Measurements from ENCODE around the gene ERCC8. TPM values are rescaled to one million over a fixed set of nuclear protein-coding genes. Genes with fewer than 3 reads are reported as not detected.

The ERCC8 gene
- total and polyA plus RNA-seq, 10 donors = 4.3 to 18.9 (median 12.4) TPM

- WGBS, 5 donors = 90 to 100% (median 96%) methylated on average over 1 of the region's 1 CpG
- TF ChIP-seq POLR2A (IDR thresholded peaks at IDR 0.05) = no peak
- TF ChIP-seq POLR2AphosphoS5 (IDR thresholded peaks at IDR 0.05) = no peak
- no peak for TF ChIP-seq CTCF (IDR thresholded peaks at IDR 0.05 in 8 of 11, conservative IDR thresholded peaks at IDR 0.05 in 3 of 11)
- DNase-seq = no peak
- H3K4me3 ChIP-seq = no peak overlapping the region
- peaks cover 12 to 44% (median 24%) of the 10 kb centered on the region in 6 donors for H3K4me1 ChIP-seq
- H3K27ac ChIP-seq = no peak overlapping the region
- H3K36me3 ChIP-seq = no peaks in the 10 kb centered on the region
- H3K9me3 ChIP-seq = no peaks in the 10 kb centered on the region
- intact Hi-C loops (cut with DNase I; ENCODE audit: low total_unique reads) = loop anchor here (10.0 kb wide), 1 partner anchor 1154 kb away; no protein-coding TSS in a partner anchor
- H3K27me3 ChIP-seq (replicated peaks in 1 of 7) = no peaks in the 10 kb centered on the region
Measured at GRCh38 chr5:60948738-60949137, 3.9 kb upstream of the ERCC8 start.

GRCh38 chr5:60945813-60946187 lies 930 bp upstream of the ERCC8 start:
- H3K4me3 ChIP-seq = peak overlapping the region; percentile 76 to 93 (median 85)
- DNase-seq = no peak
- peak overlapping the region; percentile 65 to 85 (median 82) for H3K27ac ChIP-seq
- intact Hi-C loops (cut with DNase I; ENCODE audit: low total_unique reads) = loop anchor here (10.0 kb wide), 1 partner anchor 1151 kb away; no protein-coding TSS in a partner anchor
- no peaks in the 10 kb centered on the region for H3K27me3 ChIP-seq (replicated peaks in 1 of 7)
- TF ChIP-seq POLR2A (IDR thresholded peaks at IDR 0.05) (no peak), CTCF (IDR thresholded peaks at IDR 0.05 in 8 of 11, conservative IDR thresholded peaks at IDR 0.05 in 3 of 11) (no peak)
- H3K4me1 ChIP-seq = peaks cover 16 to 62% (median 37%) of the 10 kb centered on the region in 6 donors
- no peaks in the 10 kb centered on the region for H3K9me3 ChIP-seq
- 3 to 9% (median 4%) methylated on average over 12 to 18 of the region's 18 CpGs for WGBS, 5 donors
- peaks cover 0 to 1% (median 0%) of the 10 kb centered on the region in 6 donors for H3K36me3 ChIP-seq

- no peaks in the 10 kb centered on the region for H3K27me3 ChIP-seq (replicated peaks in 1 of 7)
- H3K36me3 ChIP-seq = peaks cover 0 to 8% (median 0%) of the 10 kb centered on the region in 6 donors
- peak overlapping the region in 4 of 8 donors; percentile 34 to 85 (median 84) for H3K27ac ChIP-seq
- peak overlapping the region in 3 of 8 donors; percentile 76 to 93 (median 87) for H3K4me3 ChIP-seq
- 36 to 66% (median 42%) methylated on average over 3 of the region's 3 CpGs for WGBS, 5 donors
- no peak for DNase-seq
- H3K9me3 ChIP-seq = no peaks in the 10 kb centered on the region
- TF ChIP-seq POLR2A (IDR thresholded peaks at IDR 0.05) (no peak), CTCF (IDR thresholded peaks at IDR 0.05 in 8 of 11, conservative IDR thresholded peaks at IDR 0.05 in 3 of 11) (no peak), POLR2AphosphoS5 (IDR thresholded peaks at IDR 0.05) (no peak)
- intact Hi-C loops (cut with DNase I; ENCODE audit: low total_unique reads) = loop anchor here (10.0 kb wide), 1 partner anchor 1149 kb away; no protein-coding TSS in a partner anchor
- H3K4me1 ChIP-seq = peaks cover 16 to 52% (median 37%) of the 10 kb centered on the region in 6 donors
Measured at GRCh38 chr5:60943624-60944023, 1.2 kb downstream of the ERCC8 start.

GRCh38 chr5:60929024-60929423 lies 15.8 kb downstream of the ERCC8 start:
- H3K27ac ChIP-seq = no peak overlapping the region
- whole genome bisulfite sequencing, 5 donors = 73 to 87% (median 76%) methylated on average over 6 of the region's 6 CpGs
- intact Hi-C loops (cut with DNase I; ENCODE audit: low total_unique reads) = no loop called here
- DNase-seq = no peak
- peaks cover 0 to 49% (median 16%) of the 10 kb centered on the region in 6 donors for H3K36me3 ChIP-seq
- H3K9me3 ChIP-seq = no peaks in the 10 kb centered on the region
- no peaks in the 10 kb centered on the region for H3K4me1 ChIP-seq
- TF ChIP-seq CTCF (IDR thresholded peaks at IDR 0.05 in 8 of 11, conservative IDR thresholded peaks at IDR 0.05 in 3 of 11) = no peak
- TF ChIP-seq POLR2A (IDR thresholded peaks at IDR 0.05) = no peak
- no peak for TF ChIP-seq POLR2AphosphoS5 (IDR thresholded peaks at IDR 0.05)
- H3K27me3 ChIP-seq (replicated peaks in 1 of 7) = no peaks in the 10 kb centered on the region
- H3K4me3 ChIP-seq = no peak overlapping the region

Measured in spleen (tissue), 11 donors.